Pancreas (tissue), 10 donors: ENCODE data around the gene SETBP1. TPM values are rescaled to one million over a fixed set of nuclear protein-coding genes. Genes with fewer than 3 reads are reported as not detected.

ENCODE experiments used
- ATAC-seq, 4 donors: fragments of 200-7000 bp; cut with Tn5 transposase; one replicate each; pipeline versions ENCODE4 v1.8.0 to v1.9.1; 2020; ENCODE audit warnings: mild to moderate bottlenecking in 4 of 4, moderate library complexity in 4 of 4
- DNase-seq, 6 donors: peaks; one replicate each; pipeline ENCODE4 v3.0.0-alpha.2; 2020
- FAIRE-seq: peaks from 2 replicates; lab custom pipeline; 2012; peaks lifted over from hg19 to GRCh38; lab: Jason Lieb, UNC
- H3K27ac ChIP-seq, 4 donors: fragments of 200-600 bp; sonication (generic); 1 replicate in 3 of 4; 2 replicates in 1 of 4; pipeline versions ENCODE4 v1.5.0 to v1.8.0; 2020
- H3K27me3 ChIP-seq, 4 donors: fragments of 200-600 bp; one replicate each; pipeline ENCODE4 v1.8.0; 2021
- H3K36me3 ChIP-seq, 3 donors: fragments of 200-600 bp; sonication (generic) in 1 of 3; one replicate each; pipeline versions ENCODE4 v1.5.0 to v1.8.0; 2020 to 2021
- H3K4me1 ChIP-seq, 3 donors: fragments of 200-600 bp; one replicate each; pipeline ENCODE4 v1.8.0; 2021
- H3K4me3 ChIP-seq, 4 donors: fragments of 200-600 bp; sonication (generic) in 2 of 4; one replicate each; pipeline versions ENCODE4 v1.5.0 to v1.8.0; 2020 to 2021
- H3K9me3 ChIP-seq, 4 donors: fragments of 200-600 bp; one replicate each; pipeline ENCODE4 v1.8.0; 2021
- WGBS, 2 donors: extraction: QIAGEN DNeasy Blood & Tissue Kit; methylation state at CpG; one replicate each; pipeline ENCODE4 v1.1.7; 2013; 5-methylcytosine and 5-hydroxymethylcytosine counted together
- intact Hi-C, 3 donors: fragments of 100-400 bp; cut with DNase I; formaldehyde crosslinking; loops; one replicate each; pipeline versions ENCODE4 v1.11.1 to v1.14.2; 2022
- polyA plus RNA-seq, 2 donors: library from polyadenylated mRNA; stranded (reverse); fragments of 200-250 nt; gene quantifications; one replicate each; pipeline ENCODE4 v1.2.3, GENCODE V29; 2013
- total RNA-seq, 6 donors: library from RNA; stranded (reverse); fragmentation: NEBNext Ultra II Directional in 4 of 6; extraction: Animal tissue kit (Norgen Biotek cat#: 25700) in 4 of 6; gene quantifications; one replicate each; pipeline versions ENCODE4 v1.2.1 to v1.2.4, GENCODE V29; 2021 to 2023
- TF ChIP-seq, protein P1 (sequence below), 4 donors: fragments of 200-600 bp; sonication (generic) in 3 of 4; IDR thresholded peaks; one replicate each; pipeline versions ENCODE4 v1.5.0 to v1.8.0; 2021; ENCODE audit warnings: antibody characterized with exemption in 4 of 4
- donor health status: healthy with polysubstance abuse.
- donor health status: DM: no; HTN: no; CAD: no; lungs with moderate emphysema.
- donor health status: DM: no; HTN: no; CAD: no.
- donor health status: control.
- donor health status: control.
- donor health status: Bipolar disorder and iron deficiency.
- donor health status: DM: yes; HTN: yes; CAD: no.
- donor health status: DM: no; HTN: no; CAD: no.
- donor health status: DM: no; HTN: no; CAD: no.
- donor health status: DM: yes; HTN: yes; CAD: no.

SETBP1 gene
- total and polyA plus RNA-seq, 8 donors, result 3.9 to 24.0 (median 18.1) TPM

- peaks cover 15 to 25% (median 19%) of the 10 kb centered on the region in 3 donors for H3K4me1 ChIP-seq
- H3K27me3 ChIP-seq, result no peaks in the 10 kb centered on the region
- no peak for FAIRE-seq
- no peak for DNase-seq
- TF ChIP-seq, protein P1, sequence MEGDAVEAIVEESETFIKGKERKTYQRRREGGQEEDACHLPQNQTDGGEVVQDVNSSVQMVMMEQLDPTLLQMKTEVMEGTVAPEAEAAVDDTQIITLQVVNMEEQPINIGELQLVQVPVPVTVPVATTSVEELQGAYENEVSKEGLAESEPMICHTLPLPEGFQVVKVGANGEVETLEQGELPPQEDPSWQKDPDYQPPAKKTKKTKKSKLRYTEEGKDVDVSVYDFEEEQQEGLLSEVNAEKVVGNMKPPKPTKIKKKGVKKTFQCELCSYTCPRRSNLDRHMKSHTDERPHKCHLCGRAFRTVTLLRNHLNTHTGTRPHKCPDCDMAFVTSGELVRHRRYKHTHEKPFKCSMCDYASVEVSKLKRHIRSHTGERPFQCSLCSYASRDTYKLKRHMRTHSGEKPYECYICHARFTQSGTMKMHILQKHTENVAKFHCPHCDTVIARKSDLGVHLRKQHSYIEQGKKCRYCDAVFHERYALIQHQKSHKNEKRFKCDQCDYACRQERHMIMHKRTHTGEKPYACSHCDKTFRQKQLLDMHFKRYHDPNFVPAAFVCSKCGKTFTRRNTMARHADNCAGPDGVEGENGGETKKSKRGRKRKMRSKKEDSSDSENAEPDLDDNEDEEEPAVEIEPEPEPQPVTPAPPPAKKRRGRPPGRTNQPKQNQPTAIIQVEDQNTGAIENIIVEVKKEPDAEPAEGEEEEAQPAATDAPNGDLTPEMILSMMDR (IDR thresholded peaks at IDR 0.05), result no peak
- H3K36me3 ChIP-seq, result no peaks in the 10 kb centered on the region
- 88 to 92% methylated on average over 12 of the region's 12 CpGs for WGBS, 2 donors
- no peaks in the 10 kb centered on the region for H3K9me3 ChIP-seq
- peak in 2 of 4 donors; percentile 39 to 52 for ATAC-seq
- no peak overlapping the region for H3K27ac ChIP-seq
- H3K4me3 ChIP-seq, result no peak overlapping the region
- intact Hi-C loops, result no loop called here
Measured at GRCh38 chr18:44758861-44759631, 78.4 kb downstream of the SETBP1 start.

DNA sequence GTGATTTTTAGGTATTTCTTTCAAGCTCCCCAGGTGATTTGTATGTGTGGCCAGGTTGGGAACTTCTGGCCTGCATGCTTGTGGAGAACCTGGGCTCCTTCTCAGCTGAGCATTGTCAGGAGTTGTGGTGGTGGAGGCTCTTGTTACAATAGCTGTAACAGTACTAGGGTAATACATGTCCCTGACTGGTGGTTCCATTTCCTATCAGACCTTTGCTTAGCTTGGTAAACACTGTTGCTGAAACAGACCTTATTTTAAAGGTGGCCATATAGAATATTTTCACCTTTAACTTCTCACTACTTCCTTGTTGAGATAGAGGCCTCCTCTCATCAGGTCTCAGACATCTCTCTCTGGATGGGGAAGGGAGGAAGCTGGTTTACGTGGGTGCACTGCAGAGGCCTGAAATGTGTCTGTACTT, 79.2 kb downstream of the SETBP1 start:
- Histone ChIP-seq H3K27me3 (no peaks in the 10 kb centered on the region), H3K4me3 (no peak overlapping the region), H3K4me1 (peaks cover 15 to 25% (median 19%) of the 10 kb centered on the region in 3 donors), H3K9me3 (no peaks in the 10 kb centered on the region), H3K36me3 (no peaks in the 10 kb centered on the region), H3K27ac (no peak overlapping the region)
- intact Hi-C loops, result no loop called here
- TF ChIP-seq, protein P1 (IDR thresholded peaks at IDR 0.05), result no peak
- ATAC-seq (no peak), FAIRE-seq (no peak), DNase-seq (no peak)
- WGBS, 2 donors, result 88% methylated on average over 1 of the region's 1 CpG

DNA sequence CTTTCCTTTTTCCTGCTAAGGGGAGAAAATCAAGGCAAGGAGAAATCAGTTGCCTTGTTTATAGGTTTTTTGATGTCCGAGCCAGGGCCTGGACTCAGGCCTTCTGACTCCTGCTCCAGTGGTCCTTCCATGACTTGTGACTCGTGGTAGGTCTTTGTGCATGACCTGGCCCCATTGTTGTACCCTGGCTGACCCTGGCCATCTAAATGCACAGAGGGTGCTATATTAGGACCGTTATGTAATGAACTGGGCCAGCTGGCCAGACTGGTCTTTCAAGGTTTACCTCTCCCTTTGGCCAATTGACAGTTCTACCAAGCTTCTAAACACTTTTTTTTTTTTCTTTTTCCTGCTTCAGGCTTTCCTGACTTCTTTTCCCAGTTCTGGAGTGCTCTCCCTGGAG, 81.1 kb downstream of the SETBP1 start:
- Histone ChIP-seq H3K4me3 (no peak overlapping the region), H3K36me3 (no peaks in the 10 kb centered on the region), H3K27ac (peak overlapping the region in 2 of 4 donors; percentile 9 to 34), H3K9me3 (no peaks in the 10 kb centered on the region), H3K4me1 (peaks cover 25 to 33% (median 27%) of the 10 kb centered on the region in 3 donors), H3K27me3 (no peaks in the 10 kb centered on the region)
- ATAC-seq, result peak; percentile 72 to 90 (median 82)
- WGBS, 2 donors, result 32 to 33% methylated on average over 3 of the region's 3 CpGs
- no peak for FAIRE-seq
- DNase-seq, result peak in 5 of 6 donors; percentile 49 to 79 (median 64)
- TF ChIP-seq, protein P1 (IDR thresholded peaks at IDR 0.05), result no peak
- intact Hi-C loops, result no loop called here

DNA sequence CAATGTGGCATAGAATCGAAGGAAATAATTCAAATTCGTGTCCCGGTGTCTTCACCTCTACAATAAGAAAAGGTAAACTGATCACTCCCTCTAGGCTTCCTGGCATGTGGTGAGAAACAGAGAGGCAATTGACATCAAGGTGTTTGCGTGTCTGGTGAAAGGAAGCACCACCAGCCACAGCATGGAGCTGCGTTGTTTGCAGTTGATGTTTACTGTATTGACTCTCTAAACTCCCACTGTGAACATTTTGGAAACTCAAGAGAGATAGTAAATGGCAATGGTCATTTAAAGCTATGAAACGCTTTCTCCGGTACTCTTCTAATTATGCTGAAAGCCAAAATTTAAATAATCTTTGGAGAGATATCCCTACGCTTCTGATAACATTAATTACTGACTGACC, 82.6 kb downstream of the SETBP1 start:
- Histone ChIP-seq H3K4me1 (peaks cover 27 to 33% (median 27%) of the 10 kb centered on the region in 3 donors), H3K36me3 (no peaks in the 10 kb centered on the region), H3K4me3 (no peak overlapping the region), H3K9me3 (no peaks in the 10 kb centered on the region), H3K27ac (no peak overlapping the region), H3K27me3 (no peaks in the 10 kb centered on the region)
- intact Hi-C loops, result no loop called here
- DNase-seq, result no peak
- TF ChIP-seq, protein P1 (IDR thresholded peaks at IDR 0.05), result no peak
- no peak for ATAC-seq
- FAIRE-seq, result no peak
- 93 to 96% methylated on average over 8 of the region's 8 CpGs for WGBS, 2 donors

DNA sequence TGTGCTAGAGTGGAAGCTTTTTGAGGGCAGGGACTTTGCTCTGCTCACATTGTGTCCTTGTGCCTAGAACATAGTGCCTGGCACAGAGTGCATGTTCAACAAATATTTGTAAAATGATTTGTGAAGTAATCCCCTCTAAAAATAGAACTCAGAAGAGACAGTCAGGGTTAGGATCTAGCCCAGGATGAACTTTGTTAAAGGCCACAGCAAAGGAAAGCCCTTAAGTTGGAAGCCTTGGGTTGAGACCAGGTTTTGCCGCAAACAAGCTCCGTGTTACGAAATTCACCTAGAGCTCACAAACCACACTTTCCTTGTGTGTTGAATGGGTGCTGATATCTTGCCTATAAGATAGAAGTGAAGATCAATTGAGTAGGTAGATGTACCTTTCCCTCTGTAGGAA, 84.2 kb downstream of the SETBP1 start:
- Histone ChIP-seq H3K4me1 (peaks cover 27 to 33% (median 27%) of the 10 kb centered on the region in 3 donors), H3K27ac (peak overlapping the region in 1 of 4 donors; percentile 2), H3K36me3 (no peaks in the 10 kb centered on the region), H3K27me3 (no peaks in the 10 kb centered on the region), H3K9me3 (no peaks in the 10 kb centered on the region), H3K4me3 (no peak overlapping the region)
- FAIRE-seq, result no peak
- no peak for ATAC-seq
- DNase-seq, result no peak
- WGBS, 2 donors, result 78 to 81% methylated on average over 3 of the region's 3 CpGs
- TF ChIP-seq, protein P1 (IDR thresholded peaks at IDR 0.05), result no peak
- intact Hi-C loops, result no loop called here
